Loucy (cell line): ENCODE measurements around the gene INO80C.

Experiments
- H2AFZ ChIP-seq: fragments of 200-600 bp; sonication (generic); 2 replicates; pipeline ENCODE4 v1.6.0; 2016; ENCODE audit warnings: antibody characterized with exemption, mild to moderate bottlenecking, low read length, moderate library complexity
- H3F3A ChIP-seq: fragments of 200-600 bp; 2 replicates; pipeline ENCODE4 v1.6.0; 2016; ENCODE audit warnings: antibody characterized with exemption, low read depth, mild to moderate bottlenecking
- H3K27me3 ChIP-seq: fragments of 200-600 bp; sonication (generic); 2 replicates; pipeline ENCODE4 v1.6.1; 2014; ENCODE audit warnings: low read length, mild to moderate bottlenecking; ENCODE audit not compliant: insufficient read depth, poor library complexity, severe bottlenecking
- H3K36me3 ChIP-seq: fragments of 200-600 bp; sonication (generic); 2 replicates; pipeline ENCODE4 v1.6.1; 2016; ENCODE audit warnings: low read length; ENCODE audit not compliant: insufficient read depth
- H3K4me1 ChIP-seq: fragments of 200-600 bp; sonication (generic); 2 replicates; pipeline ENCODE4 v1.5.1; 2014; ENCODE audit warnings: low read length, mild to moderate bottlenecking; ENCODE audit not compliant: insufficient read depth, poor library complexity, severe bottlenecking
- H3K4me2 ChIP-seq: fragments of 200-600 bp; sonication (generic); 2 replicates; pipeline ENCODE4 v1.6.0; 2014; ENCODE audit warnings: antibody characterized with exemption, low read length, low read depth, mild to moderate bottlenecking; ENCODE audit not compliant: poor library complexity, severe bottlenecking
- H3K4me3 ChIP-seq: fragments of 200-600 bp; sonication (generic); 2 replicates; pipeline ENCODE4 v1.5.1; 2014; ENCODE audit warnings: low read length, mild to moderate bottlenecking, mixed read lengths; ENCODE audit not compliant: poor library complexity, severe bottlenecking
- H3K79me2 ChIP-seq: fragments of 200-600 bp; sonication (generic); 2 replicates; pipeline ENCODE4 v1.6.1; 2014; ENCODE audit warnings: low read length; ENCODE audit not compliant: insufficient read depth
- H3K9ac ChIP-seq: fragments of 200-600 bp; sonication (generic); 2 replicates; pipeline ENCODE4 v1.6.0; 2014; ENCODE audit warnings: mild to moderate bottlenecking, low read depth, low read length, moderate library complexity; ENCODE audit not compliant: poor library complexity, severe bottlenecking
- H3K9me2 ChIP-seq: fragments of 200-600 bp; sonication (generic); replicated peaks from 2 replicates; pipeline ENCODE4 v1.6.1; 2016; ENCODE audit warnings: low read depth, low read length, mixed read lengths
- H3K9me3 ChIP-seq: fragments of 200-600 bp; sonication (generic); 2 replicates; pipeline ENCODE4 v1.6.1; 2014; ENCODE audit warnings: mild to moderate bottlenecking, antibody characterized with exemption, low read length, low read depth; ENCODE audit not compliant: insufficient read depth
- H4K20me1 ChIP-seq: fragments of 200-600 bp; sonication (generic); 2 replicates; pipeline ENCODE4 v1.6.0; 2014; ENCODE audit warnings: antibody characterized with exemption, low read length, mild to moderate bottlenecking; ENCODE audit not compliant: insufficient read depth, poor library complexity, severe bottlenecking
- EZH2phosphoT487 ChIP-seq: fragments of 200-600 bp; IDR thresholded peaks from 2 replicates; pipeline ENCODE4 v1.6.1; 2018; ENCODE audit warnings: antibody characterized with exemption, mild to moderate bottlenecking, moderate library complexity, borderline replicate concordance
- TF ChIP-seq, protein P1 (sequence below): fragments of 200-600 bp; sonication (generic); conservative IDR thresholded peaks from 2 replicates; pipeline ENCODE4 v1.5.1; 2014; ENCODE audit warnings: mild to moderate bottlenecking, antibody characterized with exemption, low read length

Gene INO80C

DNA sequence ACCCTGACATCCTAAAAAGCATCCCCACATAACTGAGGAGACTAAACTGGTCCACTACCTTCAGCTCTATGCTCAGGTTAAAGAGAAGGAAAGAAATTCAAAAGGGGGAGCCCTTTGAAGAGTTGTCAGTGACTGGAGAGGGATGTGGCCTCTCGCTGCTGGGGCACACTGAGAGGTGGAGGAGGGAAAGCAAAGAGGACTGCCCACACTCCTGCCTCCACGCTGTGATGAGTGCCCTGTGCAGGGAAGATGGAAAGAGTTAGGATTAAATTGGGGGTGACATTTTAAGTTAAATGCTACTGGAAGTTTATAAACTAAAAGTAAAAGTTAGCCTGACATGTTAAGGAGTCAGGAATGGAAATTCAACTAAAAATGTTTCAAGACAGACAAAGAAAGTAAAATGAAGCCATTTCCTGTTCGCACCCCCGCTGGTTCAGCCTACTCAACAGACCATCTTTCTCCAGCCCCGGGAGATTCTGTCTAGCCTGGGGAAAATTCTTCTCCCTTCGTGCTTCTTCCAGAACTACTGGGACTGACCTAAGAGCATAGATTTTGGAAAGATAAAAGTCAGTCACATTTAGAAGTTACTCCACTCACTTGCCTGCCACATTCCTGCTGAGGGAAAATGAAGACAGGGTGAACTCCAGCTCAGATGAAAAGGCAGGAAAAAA is 17.8 kb upstream of the INO80C start:
- no peaks in the 10 kb centered on the region for H4K20me1 ChIP-seq
- H3K4me3 ChIP-seq, result no peak overlapping the region
- no peaks in the 10 kb centered on the region for H3K9me3 ChIP-seq
- H3K9me2 ChIP-seq, result no peaks in the 10 kb centered on the region
- H3K9ac ChIP-seq, result no peak overlapping the region
- H3K4me2 ChIP-seq, result peak overlapping the region; percentile 6
- H3K27me3 ChIP-seq, result no peaks in the 10 kb centered on the region
- no peaks in the 10 kb centered on the region for H3K36me3 ChIP-seq
- TF ChIP-seq EZH2phosphoT487, result no peak
- TF ChIP-seq, protein P1, sequence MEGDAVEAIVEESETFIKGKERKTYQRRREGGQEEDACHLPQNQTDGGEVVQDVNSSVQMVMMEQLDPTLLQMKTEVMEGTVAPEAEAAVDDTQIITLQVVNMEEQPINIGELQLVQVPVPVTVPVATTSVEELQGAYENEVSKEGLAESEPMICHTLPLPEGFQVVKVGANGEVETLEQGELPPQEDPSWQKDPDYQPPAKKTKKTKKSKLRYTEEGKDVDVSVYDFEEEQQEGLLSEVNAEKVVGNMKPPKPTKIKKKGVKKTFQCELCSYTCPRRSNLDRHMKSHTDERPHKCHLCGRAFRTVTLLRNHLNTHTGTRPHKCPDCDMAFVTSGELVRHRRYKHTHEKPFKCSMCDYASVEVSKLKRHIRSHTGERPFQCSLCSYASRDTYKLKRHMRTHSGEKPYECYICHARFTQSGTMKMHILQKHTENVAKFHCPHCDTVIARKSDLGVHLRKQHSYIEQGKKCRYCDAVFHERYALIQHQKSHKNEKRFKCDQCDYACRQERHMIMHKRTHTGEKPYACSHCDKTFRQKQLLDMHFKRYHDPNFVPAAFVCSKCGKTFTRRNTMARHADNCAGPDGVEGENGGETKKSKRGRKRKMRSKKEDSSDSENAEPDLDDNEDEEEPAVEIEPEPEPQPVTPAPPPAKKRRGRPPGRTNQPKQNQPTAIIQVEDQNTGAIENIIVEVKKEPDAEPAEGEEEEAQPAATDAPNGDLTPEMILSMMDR, result no peak
- no peaks in the 10 kb centered on the region for H3K79me2 ChIP-seq
- H2AFZ ChIP-seq, result peak overlapping the region; percentile 83
- H3F3A ChIP-seq, result no peaks in the 10 kb centered on the region
- peaks cover 12% of the 10 kb centered on the region for H3K4me1 ChIP-seq

GRCh38 chr18:35514752-35515459 is 17.1 kb upstream of the INO80C start:
- Histone ChIP-seq H3F3A (no peaks in the 10 kb centered on the region), H3K9me2 (no peaks in the 10 kb centered on the region), H3K9ac (no peak overlapping the region), H3K4me3 (no peak overlapping the region), H3K36me3 (no peaks in the 10 kb centered on the region), H3K4me2 (no peak overlapping the region), H2AFZ (no peak overlapping the region; the same call in 1 of the 2 replicates), H3K79me2 (no peaks in the 10 kb centered on the region), H3K27me3 (no peaks in the 10 kb centered on the region), H3K4me1 (peaks cover 12% of the 10 kb centered on the region), H4K20me1 (no peaks in the 10 kb centered on the region), H3K9me3 (no peaks in the 10 kb centered on the region)
- TF ChIP-seq EZH2phosphoT487, result no peak
- TF ChIP-seq, protein P1, result no peak

DNA sequence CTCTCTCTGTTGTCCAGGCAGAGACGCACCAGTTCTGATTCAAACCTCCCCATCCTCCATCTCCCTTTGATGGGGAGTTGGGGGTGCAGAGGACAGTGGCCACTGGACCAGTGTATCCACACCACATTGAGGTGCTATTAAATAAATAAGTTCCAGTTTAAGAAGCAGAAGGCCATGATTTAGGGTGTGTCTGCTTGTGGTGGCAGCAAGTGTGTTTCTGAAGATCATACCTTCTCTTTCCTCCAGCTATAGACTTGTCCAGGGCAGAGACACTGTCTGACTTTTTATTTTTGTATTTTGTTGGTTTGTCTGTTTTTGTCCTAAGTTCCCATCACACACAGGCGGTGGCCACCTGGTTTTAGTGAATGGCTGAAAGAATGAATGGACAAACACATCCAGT is 16.5 kb upstream of the INO80C start:
- Histone ChIP-seq H3F3A (no peaks in the 10 kb centered on the region), H3K9ac (no peak overlapping the region), H3K9me2 (no peaks in the 10 kb centered on the region), H3K4me3 (no peak overlapping the region), H3K79me2 (no peaks in the 10 kb centered on the region), H3K4me1 (peaks cover 12% of the 10 kb centered on the region), H3K4me2 (no peak overlapping the region), H4K20me1 (no peaks in the 10 kb centered on the region), H2AFZ (no peak overlapping the region), H3K9me3 (no peaks in the 10 kb centered on the region), H3K27me3 (no peaks in the 10 kb centered on the region), H3K36me3 (no peaks in the 10 kb centered on the region)
- TF ChIP-seq, protein P1, result no peak
- TF ChIP-seq EZH2phosphoT487, result no peak
